ENCODE measurements around the gene GLRX. TPM values are rescaled to one million over a fixed set of nuclear protein-coding genes. Genes with fewer than 3 reads are reported as not detected.
A peak's percentile ranks its signal among the peaks of the same experiment; 100 is the strongest.

Gene GLRX
- total RNA-seq, 1 donor from 2014 or later: 139 TPM

- no peak for DNase-seq (ENCODE audit: low read depth)
- peak; percentile 88 for TF ChIP-seq CTCF (IDR thresholded peaks at IDR 0.05; ENCODE audit: insufficient read depth, low read length, poor library complexity, severe bottlenecking)
- Histone ChIP-seq H3K4me3 (ENCODE audit: low read depth, low read length) (no peak overlapping the region), H3K36me3 (ENCODE audit: control insufficient read depth, insufficient read depth, low read length) (no peaks in the 10 kb centered on the region), H3K27me3 (ENCODE audit: control insufficient read depth, insufficient read depth, low read length) (no peaks in the 10 kb centered on the region)
These were observed 41.4 kb downstream of the GLRX start for GRCh38 chr5:95781101-95781583.

GRCh38 chr5:95780597-95780996 lies 41.9 kb downstream of the GLRX start:
- Histone ChIP-seq H3K36me3 (ENCODE audit: control insufficient read depth, insufficient read depth, low read length) (no peaks in the 10 kb centered on the region), H3K27me3 (ENCODE audit: control insufficient read depth, insufficient read depth, low read length) (no peaks in the 10 kb centered on the region), H3K4me3 (ENCODE audit: low read depth, low read length) (no peak overlapping the region)
- no peak for TF ChIP-seq CTCF (IDR thresholded peaks at IDR 0.05; ENCODE audit: insufficient read depth, low read length, poor library complexity, severe bottlenecking)
- DNase-seq (ENCODE audit: low read depth): no peak

GRCh38 chr5:95779611-95780010 lies 42.9 kb downstream of the GLRX start:
- no peak for DNase-seq (ENCODE audit: low read depth)
- Histone ChIP-seq H3K4me3 (ENCODE audit: low read depth, low read length) (no peak overlapping the region), H3K36me3 (ENCODE audit: control insufficient read depth, insufficient read depth, low read length) (no peaks in the 10 kb centered on the region), H3K27me3 (ENCODE audit: control insufficient read depth, insufficient read depth, low read length) (no peaks in the 10 kb centered on the region)
- no peak for TF ChIP-seq CTCF (IDR thresholded peaks at IDR 0.05; ENCODE audit: insufficient read depth, low read length, poor library complexity, severe bottlenecking)

GRCh38 chr5:95778713-95779436 lies 43.7 kb downstream of the GLRX start:
- Histone ChIP-seq H3K36me3 (ENCODE audit: control insufficient read depth, insufficient read depth, low read length) (no peaks in the 10 kb centered on the region), H3K27me3 (ENCODE audit: control insufficient read depth, insufficient read depth, low read length) (no peaks in the 10 kb centered on the region), H3K4me3 (ENCODE audit: low read depth, low read length) (no peak overlapping the region)
- DNase-seq (ENCODE audit: low read depth): no peak
- TF ChIP-seq CTCF (IDR thresholded peaks at IDR 0.05; ENCODE audit: insufficient read depth, low read length, poor library complexity, severe bottlenecking): no peak

- H3K27me3 ChIP-seq (ENCODE audit: control insufficient read depth, insufficient read depth, low read length): no peaks in the 10 kb centered on the region
- TF ChIP-seq CTCF (IDR thresholded peaks at IDR 0.05; ENCODE audit: insufficient read depth, low read length, poor library complexity, severe bottlenecking): no peak
- H3K36me3 ChIP-seq (ENCODE audit: control insufficient read depth, insufficient read depth, low read length): peaks cover 3% of the 10 kb centered on the region
- no peak for DNase-seq (ENCODE audit: low read depth)
- no peak overlapping the region for H3K4me3 ChIP-seq (ENCODE audit: low read depth, low read length)
These were observed 45.1 kb downstream of the GLRX start for GRCh38 chr5:95777441-95777840.

Data from kidney epithelial cell (primary cell).